GM12878 (cell line): ENCODE results near the gene COL25A1.
"Not testable (repeated sequence)": the region's sequence is repeated elsewhere in the genome, so short reads cannot be mapped to it uniquely, and the experiment has no call there.

Experiments
- CBFB ChIP-seq: IDR thresholded peaks from 2 replicates; pipeline ENCODE4 v1.6.1; 2016; ENCODE audit warnings: antibody characterized with exemption, low read depth
- FOXM1 ChIP-seq: IDR thresholded peaks from 2 replicates; pipeline ENCODE4 v1.6.1; 2012; ENCODE audit warnings: low read depth, mild to moderate bottlenecking, inconsistent platforms, low read length, moderate library complexity
- KAT2A ChIP-seq: conservative IDR thresholded peaks from 2 replicates; pipeline ENCODE4 v1.6.1; 2011; ENCODE audit warnings: low read depth, low read length; ENCODE audit not compliant: control insufficient read depth
- NBN ChIP-seq: fragments of 450-650 bp; IDR thresholded peaks from 2 replicates; pipeline ENCODE4 v1.6.1; 2016
- NFYA ChIP-seq: IDR thresholded peaks from 2 replicates; pipeline ENCODE4 v1.6.1; 2011; ENCODE audit warnings: low read depth, mild to moderate bottlenecking, low read length, improper control_type of control experiment, borderline replicate concordance
- RAD21 ChIP-seq: IDR thresholded peaks from 2 replicates; pipeline ENCODE4 v1.6.1; 2011; ENCODE audit warnings: mild to moderate bottlenecking, low read depth, low read length, moderate library complexity; ENCODE audit not compliant: insufficient read depth
- SIX5 ChIP-seq: IDR thresholded peaks from 2 replicates; pipeline ENCODE4 v1.6.1; 2011; ENCODE audit warnings: mild to moderate bottlenecking, low read depth, low read length, moderate library complexity; ENCODE audit not compliant: severe bottlenecking
- SMC3 ChIP-seq: IDR thresholded peaks from 2 replicates; pipeline ENCODE4 v1.6.1; 2011; ENCODE audit warnings: low read length, improper control_type of control experiment, borderline replicate concordance
- USF2 ChIP-seq: IDR thresholded peaks from 2 replicates; pipeline ENCODE4 v1.6.1; 2011; ENCODE audit warnings: low read depth, low read length, improper control_type of control experiment, borderline replicate concordance
- YY1 ChIP-seq: IDR thresholded peaks from 2 replicates; pipeline ENCODE4 v1.6.1; 2011; ENCODE audit warnings: low read depth, mild to moderate bottlenecking, low read length
- TF ChIP-seq, protein P1 (sequence below): IDR thresholded peaks from 2 replicates; pipeline ENCODE4 v1.6.1; 2011; ENCODE audit warnings: borderline replicate concordance, low read depth, mild to moderate bottlenecking, moderate library complexity, mixed read lengths, low read length; ENCODE audit not compliant: insufficient read depth; ENCODE audit errors: extremely low read length
- TF ChIP-seq, protein P2 (sequence below), 3 experiments: IDR thresholded peaks in 2 of 3; conservative IDR thresholded peaks in 1 of 3; 2 replicates each; pipeline ENCODE4 v1.5.1; 2011; ENCODE audit warnings: low read depth in 3 of 3, low read length in 3 of 3, mild to moderate bottlenecking in 3 of 3, control low read depth in 2 of 3, moderate library complexity in 2 of 3, inconsistent platforms in 1 of 3, mixed read lengths in 1 of 3; ENCODE audit not compliant: control insufficient read depth in 2 of 3, insufficient read depth in 1 of 3; ENCODE audit errors: extremely low read depth in 1 of 3

GRCh38 chr4:109108215-109108614, 194.2 kb downstream of the COL25A1 start:
- TF ChIP-seq YY1, SMC3, USF2, SIX5, NBN, NFYA, RAD21, FOXM1, KAT2A, CBFB: not testable (repeated sequence)
- TF ChIP-seq, protein P1, sequence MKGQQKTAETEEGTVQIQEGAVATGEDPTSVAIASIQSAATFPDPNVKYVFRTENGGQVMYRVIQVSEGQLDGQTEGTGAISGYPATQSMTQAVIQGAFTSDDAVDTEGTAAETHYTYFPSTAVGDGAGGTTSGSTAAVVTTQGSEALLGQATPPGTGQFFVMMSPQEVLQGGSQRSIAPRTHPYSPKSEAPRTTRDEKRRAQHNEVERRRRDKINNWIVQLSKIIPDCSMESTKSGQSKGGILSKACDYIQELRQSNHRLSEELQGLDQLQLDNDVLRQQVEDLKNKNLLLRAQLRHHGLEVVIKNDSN = not testable (repeated sequence)
- TF ChIP-seq, protein P2, sequence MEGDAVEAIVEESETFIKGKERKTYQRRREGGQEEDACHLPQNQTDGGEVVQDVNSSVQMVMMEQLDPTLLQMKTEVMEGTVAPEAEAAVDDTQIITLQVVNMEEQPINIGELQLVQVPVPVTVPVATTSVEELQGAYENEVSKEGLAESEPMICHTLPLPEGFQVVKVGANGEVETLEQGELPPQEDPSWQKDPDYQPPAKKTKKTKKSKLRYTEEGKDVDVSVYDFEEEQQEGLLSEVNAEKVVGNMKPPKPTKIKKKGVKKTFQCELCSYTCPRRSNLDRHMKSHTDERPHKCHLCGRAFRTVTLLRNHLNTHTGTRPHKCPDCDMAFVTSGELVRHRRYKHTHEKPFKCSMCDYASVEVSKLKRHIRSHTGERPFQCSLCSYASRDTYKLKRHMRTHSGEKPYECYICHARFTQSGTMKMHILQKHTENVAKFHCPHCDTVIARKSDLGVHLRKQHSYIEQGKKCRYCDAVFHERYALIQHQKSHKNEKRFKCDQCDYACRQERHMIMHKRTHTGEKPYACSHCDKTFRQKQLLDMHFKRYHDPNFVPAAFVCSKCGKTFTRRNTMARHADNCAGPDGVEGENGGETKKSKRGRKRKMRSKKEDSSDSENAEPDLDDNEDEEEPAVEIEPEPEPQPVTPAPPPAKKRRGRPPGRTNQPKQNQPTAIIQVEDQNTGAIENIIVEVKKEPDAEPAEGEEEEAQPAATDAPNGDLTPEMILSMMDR (IDR thresholded peaks at IDR 0.05 in 2 of 3, conservative IDR thresholded peaks at IDR 0.05 in 1 of 3; ENCODE audit: control insufficient read depth in 2 of 3, extremely low read depth in 1 of 3, insufficient read depth in 1 of 3, low read depth in 3 of 3, low read length in 3 of 3) = not testable (repeated sequence)
